IPS-18a (cell line): ENCODE measurements around the gene PLIN5.

Experiments used
- H3K27ac ChIP-seq: one replicate; pipeline ENCODE4 v1.5.1; 2013; ENCODE audit warnings: low read length
- H3K27me3 ChIP-seq: one replicate; pipeline ENCODE4 v1.6.1; 2013; ENCODE audit warnings: mild to moderate bottlenecking, low read length; ENCODE audit not compliant: control insufficient read depth, insufficient read depth
- H3K36me3 ChIP-seq: one replicate; pipeline ENCODE4 v1.6.1; 2013; ENCODE audit warnings: low read depth, low read length; ENCODE audit not compliant: control insufficient read depth
- H3K4me1 ChIP-seq: one replicate; pipeline ENCODE4 v1.6.1; 2013; ENCODE audit warnings: low read depth, low read length; ENCODE audit not compliant: control insufficient read depth
- H3K4me3 ChIP-seq: one replicate; pipeline ENCODE4 v1.5.1; 2013; ENCODE audit warnings: low read length
- H3K9ac ChIP-seq: one replicate; pipeline ENCODE4 v1.6.1; 2013; ENCODE audit warnings: mild to moderate bottlenecking, low read length, moderate library complexity
- H3K9me3 ChIP-seq: one replicate; pipeline ENCODE4 v1.6.1; 2013; ENCODE audit warnings: low read depth, low read length; ENCODE audit not compliant: control insufficient read depth

Gene PLIN5

DNA sequence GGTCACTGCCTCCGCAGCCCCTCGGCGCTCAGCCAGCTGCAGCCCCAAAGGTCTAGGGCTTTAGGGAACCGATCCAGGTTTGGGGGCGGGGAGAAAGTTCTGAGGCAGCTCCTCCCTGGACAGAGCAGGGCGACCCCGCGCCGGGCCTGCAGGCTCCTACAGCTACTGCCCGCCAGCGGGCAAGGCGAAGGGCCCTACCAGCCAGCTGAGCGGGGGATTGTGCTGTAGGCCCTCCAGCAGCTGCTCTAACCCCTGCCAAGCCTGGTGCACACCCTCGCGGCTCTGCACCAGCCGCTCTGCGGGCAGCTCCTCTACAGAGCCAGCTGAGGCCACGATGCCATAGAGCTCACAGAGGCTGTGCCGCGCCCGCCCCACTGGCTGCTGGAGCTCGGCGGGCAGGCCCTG, 30.7 kb downstream of the PLIN5 start:
- peaks cover 24% of the 10 kb centered on the region for H3K36me3 ChIP-seq
- no peaks in the 10 kb centered on the region for H3K9me3 ChIP-seq
- no peaks in the 10 kb centered on the region for H3K4me1 ChIP-seq
- H3K4me3 ChIP-seq, result no peak overlapping the region
- H3K9ac ChIP-seq, result no peak overlapping the region
- H3K27me3 ChIP-seq, result no peaks in the 10 kb centered on the region
- H3K27ac ChIP-seq, result no peak overlapping the region

DNA sequence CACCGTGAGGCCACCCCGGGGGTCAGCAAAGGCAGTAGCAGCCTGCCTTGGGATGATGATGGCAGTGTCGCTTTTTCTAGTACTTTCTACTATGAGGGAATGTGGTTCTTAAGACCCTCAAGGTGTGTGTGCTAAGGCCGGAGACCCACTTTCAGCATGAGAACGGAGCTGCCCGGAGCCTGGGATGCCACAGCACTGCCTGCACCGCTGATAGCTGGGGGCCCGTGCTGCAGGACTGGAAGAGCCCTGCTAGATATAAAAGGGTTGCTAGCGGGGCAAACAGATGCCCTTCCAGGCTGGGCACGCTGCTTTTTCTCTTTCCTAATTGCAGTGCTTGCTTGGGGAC, 31.2 kb downstream of the PLIN5 start:
- Histone ChIP-seq H3K4me3 (no peak overlapping the region), H3K9ac (no peak overlapping the region), H3K27me3 (no peaks in the 10 kb centered on the region), H3K9me3 (no peaks in the 10 kb centered on the region), H3K36me3 (peaks cover 24% of the 10 kb centered on the region), H3K4me1 (no peaks in the 10 kb centered on the region), H3K27ac (no peak overlapping the region)

DNA sequence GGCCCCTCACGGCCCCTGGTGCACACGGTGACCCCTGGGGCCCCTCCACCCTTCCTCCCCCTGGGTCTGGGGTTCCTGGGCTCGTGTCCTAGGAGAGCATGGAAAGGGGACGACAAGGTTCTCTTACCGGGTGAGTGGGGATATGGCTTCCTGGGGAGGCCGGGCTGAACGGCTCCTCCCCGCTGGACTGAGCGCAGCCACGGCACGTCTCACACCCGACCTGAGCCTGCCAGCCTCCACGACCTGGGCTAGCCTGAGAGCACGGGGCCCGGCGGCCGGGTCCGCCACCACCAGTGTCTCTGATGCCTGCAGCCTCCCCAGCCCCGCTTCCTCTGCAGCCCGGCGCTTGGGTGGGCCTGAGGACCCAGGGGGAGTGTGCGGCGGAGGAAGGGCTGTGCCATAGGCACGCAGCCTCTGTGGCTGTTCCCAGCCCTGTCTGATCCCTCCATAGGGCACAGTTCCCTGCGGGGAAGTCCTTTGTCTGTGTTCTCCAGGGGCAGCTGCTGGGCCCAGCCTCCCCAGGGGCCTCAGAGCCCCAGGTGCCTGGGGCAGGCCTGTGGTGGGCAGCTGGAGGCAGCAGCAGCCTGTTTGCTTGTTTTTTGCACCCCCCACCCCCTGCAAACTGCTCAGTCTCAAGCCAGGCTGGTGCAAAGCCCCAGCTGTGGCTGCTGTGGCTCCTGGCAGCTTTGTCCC, 31.7 kb downstream of the PLIN5 start:
- H3K27me3 ChIP-seq, result no peaks in the 10 kb centered on the region
- no peak overlapping the region for H3K9ac ChIP-seq
- H3K9me3 ChIP-seq, result no peaks in the 10 kb centered on the region
- H3K36me3 ChIP-seq, result peaks cover 30% of the 10 kb centered on the region
- no peak overlapping the region for H3K27ac ChIP-seq
- H3K4me1 ChIP-seq, result no peaks in the 10 kb centered on the region
- no peak overlapping the region for H3K4me3 ChIP-seq

DNA sequence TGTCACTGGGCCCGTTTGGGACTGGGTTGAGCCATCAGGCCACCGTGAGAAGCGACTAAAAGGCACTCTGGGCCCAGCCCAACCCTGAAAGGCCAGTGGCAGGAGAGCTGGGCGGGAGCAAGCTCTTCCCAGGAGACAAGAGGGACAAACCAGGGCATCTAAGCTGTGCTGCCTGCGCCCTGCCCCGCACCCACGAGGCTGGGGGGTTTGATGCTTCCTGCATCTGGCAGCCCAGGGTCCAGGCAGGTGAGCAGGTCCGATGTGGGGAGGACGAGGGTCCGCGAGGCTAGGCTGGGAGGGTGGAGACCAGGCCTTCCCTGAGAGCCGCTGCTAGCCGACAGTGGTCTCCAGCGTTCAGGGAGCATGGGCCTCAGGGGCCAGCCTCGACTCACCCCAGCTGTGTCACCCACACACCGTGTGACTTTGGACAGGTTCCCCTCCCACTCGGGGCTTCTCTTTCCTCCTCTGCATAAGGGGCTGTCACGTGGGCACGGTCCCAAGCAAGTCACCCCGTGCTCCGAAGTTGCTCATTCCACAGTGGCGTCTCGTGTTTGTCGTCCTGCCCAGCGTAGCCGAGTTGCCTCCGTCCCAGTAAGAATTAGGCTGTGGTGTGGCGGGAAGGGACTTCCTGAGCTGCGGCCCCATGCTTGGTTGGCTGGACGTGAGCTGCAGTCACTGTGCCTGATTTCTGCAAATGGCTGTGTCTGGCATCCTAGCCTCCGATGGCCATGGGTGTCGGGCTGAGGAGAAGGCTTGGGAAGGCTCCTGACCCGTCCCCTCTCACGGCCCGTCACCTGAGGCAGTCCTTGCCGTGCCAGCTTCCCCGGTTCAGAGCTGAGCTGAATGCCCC, 32.5 kb downstream of the PLIN5 start:
- Histone ChIP-seq H3K4me1 (no peaks in the 10 kb centered on the region), H3K36me3 (peaks cover 35% of the 10 kb centered on the region), H3K9ac (no peak overlapping the region), H3K4me3 (no peak overlapping the region), H3K27me3 (no peaks in the 10 kb centered on the region), H3K27ac (no peak overlapping the region), H3K9me3 (no peaks in the 10 kb centered on the region)

DNA sequence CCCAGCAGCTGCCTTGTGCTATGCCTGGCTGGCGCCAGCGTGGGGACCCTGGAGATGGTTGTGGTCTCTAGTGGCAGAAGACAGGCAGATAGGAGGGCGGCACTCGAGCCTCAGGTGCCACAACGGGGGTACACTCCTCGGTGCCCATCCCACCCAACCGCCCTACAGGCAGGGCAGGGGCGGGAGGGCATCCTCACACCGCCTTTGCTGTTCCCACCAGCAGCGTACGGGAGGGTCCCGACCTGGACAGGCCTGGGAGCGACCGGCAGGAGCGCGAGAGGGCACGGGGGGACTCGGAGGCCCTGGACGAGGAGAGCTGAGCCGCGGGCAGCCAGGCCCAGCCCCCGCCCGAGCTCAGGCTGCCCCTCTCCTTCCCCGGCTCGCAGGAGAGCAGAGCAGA, 33.3 kb downstream of the PLIN5 start:
- Histone ChIP-seq H3K4me3 (no peak overlapping the region), H3K36me3 (peaks cover 37% of the 10 kb centered on the region), H3K9me3 (no peaks in the 10 kb centered on the region), H3K27ac (no peak overlapping the region), H3K9ac (no peak overlapping the region), H3K4me1 (no peaks in the 10 kb centered on the region), H3K27me3 (no peaks in the 10 kb centered on the region)

DNA sequence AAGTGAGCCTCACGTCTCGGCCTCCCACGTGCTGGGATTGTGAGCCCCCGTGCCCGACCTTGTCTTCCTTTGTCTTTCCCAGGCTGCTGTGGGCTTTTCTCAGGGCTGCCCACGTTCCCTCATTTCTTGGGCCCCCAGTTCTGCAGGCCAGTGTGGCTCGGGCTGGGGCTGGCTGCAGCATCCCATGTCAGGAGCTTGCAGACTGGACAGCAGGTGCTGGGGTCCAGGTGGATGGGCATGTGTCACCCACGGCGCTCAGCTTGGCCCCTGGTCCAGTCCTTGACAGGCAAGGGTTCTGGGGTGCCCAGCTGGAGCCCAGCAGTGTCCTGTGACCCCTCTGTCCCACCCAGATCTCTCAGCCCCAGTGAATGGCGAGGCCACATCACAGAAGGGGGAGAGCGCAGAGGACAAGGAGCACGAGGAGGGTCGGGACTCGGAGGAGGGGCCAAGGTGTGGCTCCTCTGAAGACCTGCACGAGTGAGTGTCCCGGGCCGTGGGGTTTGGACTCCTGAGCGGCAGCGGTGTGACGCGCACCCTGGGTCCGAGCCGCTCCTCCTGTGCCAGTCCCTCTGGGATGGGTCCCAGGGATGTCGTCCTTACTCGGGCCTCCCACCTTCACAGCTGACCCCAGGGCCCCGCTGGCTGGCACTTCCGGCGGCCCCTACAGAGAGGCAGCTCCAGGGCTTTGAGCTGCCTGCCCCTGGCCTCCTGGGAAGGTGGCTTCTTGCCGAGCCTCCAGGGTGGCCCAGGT, 34.0 kb downstream of the PLIN5 start:
- Histone ChIP-seq H3K27me3 (no peaks in the 10 kb centered on the region), H3K36me3 (peaks cover 44% of the 10 kb centered on the region), H3K9me3 (no peaks in the 10 kb centered on the region), H3K27ac (no peak overlapping the region), H3K9ac (no peak overlapping the region), H3K4me3 (no peak overlapping the region), H3K4me1 (no peaks in the 10 kb centered on the region)

DNA sequence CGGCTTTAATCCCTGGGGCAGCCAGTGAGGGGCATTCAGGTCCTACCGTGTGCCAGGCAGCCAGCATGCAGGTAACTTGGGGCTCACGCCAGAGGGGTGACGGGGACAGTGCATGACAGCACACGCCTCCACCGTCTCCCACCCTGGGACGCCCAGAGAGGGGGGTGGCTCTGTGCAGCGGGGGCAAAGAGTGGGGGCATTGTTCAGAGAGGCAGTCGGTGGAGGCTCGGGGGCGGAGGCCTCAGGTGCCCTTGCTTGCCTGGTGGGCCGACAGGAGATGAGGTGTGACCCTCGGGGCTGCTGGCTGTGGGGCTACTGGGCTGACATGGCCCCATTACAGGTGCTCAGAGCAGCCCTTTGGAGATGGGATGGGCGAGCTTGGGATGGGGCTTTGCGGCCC, 35.2 kb downstream of the PLIN5 start:
- H3K27me3 ChIP-seq, result no peaks in the 10 kb centered on the region
- H3K4me3 ChIP-seq, result no peak overlapping the region
- H3K36me3 ChIP-seq, result peaks cover 45% of the 10 kb centered on the region
- H3K9ac ChIP-seq, result no peak overlapping the region
- H3K4me1 ChIP-seq, result no peaks in the 10 kb centered on the region
- no peak overlapping the region for H3K27ac ChIP-seq
- H3K9me3 ChIP-seq, result no peaks in the 10 kb centered on the region

DNA sequence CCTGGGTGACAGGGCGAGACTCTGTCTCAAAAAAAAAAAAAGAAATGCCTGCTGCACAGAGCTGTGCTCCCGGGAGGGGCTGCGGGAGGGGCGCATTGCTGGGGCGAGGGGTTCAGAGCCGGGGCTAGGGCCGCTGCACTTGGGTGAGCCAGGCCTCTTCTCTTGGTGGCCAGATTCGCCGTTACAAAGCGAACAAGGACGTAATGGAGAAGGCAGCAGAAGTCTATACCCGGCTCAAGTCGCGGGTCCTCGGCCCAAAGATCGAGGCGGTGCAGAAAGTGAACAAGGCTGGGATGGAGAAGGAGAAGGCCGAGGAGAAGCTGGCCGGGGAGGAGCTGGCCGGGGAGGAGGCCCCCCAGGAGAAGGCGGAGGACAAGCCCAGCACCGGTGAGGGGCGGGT, 35.7 kb downstream of the PLIN5 start:
- no peaks in the 10 kb centered on the region for H3K4me1 ChIP-seq
- no peak overlapping the region for H3K4me3 ChIP-seq
- no peak overlapping the region for H3K9ac ChIP-seq
- no peak overlapping the region for H3K27ac ChIP-seq
- peaks cover 50% of the 10 kb centered on the region for H3K36me3 ChIP-seq
- no peaks in the 10 kb centered on the region for H3K9me3 ChIP-seq
- no peaks in the 10 kb centered on the region for H3K27me3 ChIP-seq

DNA sequence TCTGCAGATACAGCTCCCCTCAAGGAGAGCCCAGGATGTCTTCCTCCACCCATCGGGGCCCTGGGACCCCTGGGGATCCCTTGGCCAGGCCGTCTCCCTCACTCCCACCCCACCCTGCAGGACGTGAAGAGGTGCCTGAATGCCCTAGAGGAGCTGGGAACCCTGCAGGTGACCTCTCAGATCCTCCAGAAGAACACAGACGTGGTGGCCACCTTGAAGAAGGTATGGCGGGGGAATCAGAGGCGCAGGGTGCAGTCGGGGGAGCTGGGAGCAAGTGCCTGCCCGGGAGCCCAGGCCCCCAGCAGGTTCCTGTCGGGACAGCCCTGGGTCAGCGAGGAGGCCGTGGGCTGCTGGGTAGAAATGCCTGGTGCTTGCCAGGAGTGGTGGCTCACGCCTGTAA, 36.3 kb downstream of the PLIN5 start:
- peaks cover 56% of the 10 kb centered on the region for H3K36me3 ChIP-seq
- H3K27me3 ChIP-seq, result no peaks in the 10 kb centered on the region

DNA sequence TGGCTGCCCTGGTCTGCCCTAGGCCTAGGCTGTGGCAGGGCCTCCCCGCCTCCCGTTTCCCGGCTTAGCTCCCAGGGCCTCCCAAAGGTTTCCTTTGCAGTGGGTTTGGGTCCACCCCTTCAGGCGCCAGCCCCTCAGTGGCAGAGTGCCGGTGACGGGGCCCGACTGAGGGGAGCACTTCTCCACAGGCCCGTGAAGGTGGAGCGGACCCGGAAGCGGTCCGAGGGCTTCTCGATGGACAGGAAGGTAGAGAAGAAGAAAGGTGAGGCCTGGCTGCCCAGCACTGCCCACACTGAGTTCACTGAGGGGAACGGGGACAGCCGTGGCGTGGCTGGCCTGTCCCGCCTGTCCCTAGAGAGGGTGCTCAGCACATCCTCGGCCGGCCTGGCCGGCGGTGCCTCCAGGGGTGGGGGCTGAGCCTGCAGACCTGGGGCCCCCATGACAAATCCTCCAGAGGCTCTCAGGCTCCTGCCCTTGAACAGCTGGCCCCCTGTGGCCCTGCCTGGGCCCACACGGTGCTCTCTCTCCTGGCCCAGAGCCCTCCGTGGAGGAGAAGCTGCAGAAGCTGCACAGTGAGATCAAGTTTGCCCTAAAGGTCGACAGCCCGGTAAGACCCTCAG, 37.1 kb downstream of the PLIN5 start:
- no peak overlapping the region for H3K27ac ChIP-seq
- H3K27me3 ChIP-seq, result no peaks in the 10 kb centered on the region
- peaks cover 60% of the 10 kb centered on the region for H3K36me3 ChIP-seq
- no peaks in the 10 kb centered on the region for H3K9me3 ChIP-seq
- no peaks in the 10 kb centered on the region for H3K4me1 ChIP-seq
- H3K9ac ChIP-seq, result no peak overlapping the region
- H3K4me3 ChIP-seq, result no peak overlapping the region

More for the DNA sequence above, 36.3 kb downstream of the PLIN5 start:
- H3K9ac ChIP-seq, result no peak overlapping the region
- H3K9me3 ChIP-seq, result no peaks in the 10 kb centered on the region
- no peaks in the 10 kb centered on the region for H3K4me1 ChIP-seq
- H3K27ac ChIP-seq, result no peak overlapping the region
- H3K4me3 ChIP-seq, result no peak overlapping the region

DNA sequence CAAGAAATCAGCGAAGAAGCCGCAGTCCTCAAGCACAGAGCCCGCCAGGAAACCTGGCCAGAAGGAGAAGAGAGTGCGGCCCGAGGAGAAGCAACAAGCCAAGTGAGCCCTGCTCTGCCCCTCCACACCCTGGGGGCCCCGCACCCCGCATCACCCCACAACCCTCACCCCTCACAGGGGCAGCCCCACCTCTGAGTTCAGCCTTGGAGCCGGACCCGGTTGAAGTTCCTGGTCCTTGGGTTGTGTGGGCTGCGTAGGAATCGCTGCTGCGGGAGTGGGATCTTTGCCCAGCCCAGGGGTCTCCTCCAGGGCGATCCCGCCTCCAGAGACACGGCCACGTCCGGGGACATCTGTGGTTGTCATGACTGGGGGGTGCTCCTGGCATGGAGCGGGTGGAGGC, 38.7 kb downstream of the PLIN5 start:
- Histone ChIP-seq H3K36me3 (peaks cover 58% of the 10 kb centered on the region), H3K27me3 (no peaks in the 10 kb centered on the region), H3K9ac (no peak overlapping the region), H3K4me3 (no peak overlapping the region), H3K27ac (no peak overlapping the region), H3K4me1 (no peaks in the 10 kb centered on the region), H3K9me3 (no peaks in the 10 kb centered on the region)
